ENCODE results near the gene PPIG. TPM values are rescaled to one million over a fixed set of nuclear protein-coding genes. Genes with fewer than 3 reads are reported as not detected.

Gene PPIG
- total and polyA plus RNA-seq, 2 of the 4 experiments (the other 2 are of a cell fraction) = 10.4 to 16.7 TPM

GRCh38 chr2:169672406-169672805, 88.3 kb downstream of the PPIG start:
- Histone ChIP-seq H3K14ac (replicated peaks; ENCODE audit: low read depth, low read length) (no peak overlapping the region), H3K27ac (ENCODE audit: insufficient read depth, low read length) (no peak overlapping the region), H2AFZ (replicated peaks; ENCODE audit: low read length, poor library complexity) (peak overlapping the region; percentile 10), H4K8ac (ENCODE audit: low read depth in 2 of 2, low read length in 2 of 2) (no peak overlapping the region), H3K27me3 (ENCODE audit: control insufficient read depth, insufficient read depth, low read length) (peaks cover 4% of the 10 kb centered on the region; the same call in 1 of the 2 replicates), H3K18ac (ENCODE audit: low read depth, low read length) (no peak overlapping the region), H3K4me1 (ENCODE audit: control insufficient read depth, insufficient read depth, low read length) (no peaks in the 10 kb centered on the region), H3K9me3 (ENCODE audit: control insufficient read depth, insufficient read depth, low read length) (no peaks in the 10 kb centered on the region), H3K23ac (ENCODE audit: low read depth, low read length) (no peak overlapping the region), H3K79me1 (ENCODE audit: low read depth in 1 of 2, low read length in 2 of 2) (no peaks in the 10 kb centered on the region), H3K9ac (ENCODE audit: low read depth, low read length) (no peak overlapping the region), H4K20me1 (ENCODE audit: insufficient read depth, low read length) (no peaks in the 10 kb centered on the region), H2BK20ac (ENCODE audit: low read depth, low read length) (no peak overlapping the region), H2AK5ac (ENCODE audit: low read depth, low read length) (no peak overlapping the region), H3K36me3 (ENCODE audit: control insufficient read depth, insufficient read depth, low read length) (no peaks in the 10 kb centered on the region), H2AK9ac (replicated peaks; ENCODE audit: low read depth, low read length, poor library complexity) (no peak overlapping the region), H3K4me3 (ENCODE audit: insufficient read depth, low read depth, low read length) (no peak overlapping the region), H3K56ac (ENCODE audit: extremely low read depth, insufficient read depth, low read length) (no peak overlapping the region), H2BK15ac (ENCODE audit: low read depth, low read length) (no peak overlapping the region), H3K9me1 (ENCODE audit: insufficient read depth, low read length) (no peaks in the 10 kb centered on the region), H2BK5ac (ENCODE audit: low read depth, low read length, poor library complexity, severe bottlenecking) (no peak overlapping the region), H3K4me2 (ENCODE audit: low read depth, low read length) (no peak overlapping the region), H4K91ac (ENCODE audit: insufficient read depth, low read depth, low read length) (no peak overlapping the region), H4K5ac (ENCODE audit: low read depth, low read length) (no peak overlapping the region), H2BK120ac (ENCODE audit: low read depth, low read length) (no peak overlapping the region), H3K4ac (ENCODE audit: low read depth, low read length) (no peak overlapping the region)
- TF ChIP-seq MAZ (IDR thresholded peaks at IDR 0.05; ENCODE audit: borderline replicate concordance, low read depth, low read length) (no peak), POLR2A (IDR thresholded peaks at IDR 0.05; ENCODE audit: low read depth, low read length) (no peak), CHD1 (IDR thresholded peaks at IDR 0.05; ENCODE audit: low read depth, low read length) (no peak), MXI1 (IDR thresholded peaks at IDR 0.05; ENCODE audit: borderline replicate concordance, low read depth, low read length) (no peak)
- POLR2A ChIA-PET (ENCODE audit: unreplicated experiment) = no interaction called here
- ATAC-seq (ENCODE audit: low read depth) = no peak
- intact Hi-C loops (cut with micrococcal nuclease) (no loop called here), dilution Hi-C loops (cut with HindIII; ENCODE audit: low sequenced_read_pairs, unreplicated experiment) (no loop called here), in situ Hi-C loops (cut with MboI; ENCODE audit: low sequenced_read_pairs) (no loop called here)
- no peak for DNase-seq
- CTCF ChIA-PET = no interaction called here
- WGBS, 2 experiments (ENCODE audit: extremely low coverage in 2 of 2, insufficient read length in 1 of 2) = 81% methylated on average over 3 of the region's 6 CpGs; no CpG with 5 or more reads in 1 of the 2 experiments
- no TSS peak for BruUV-seq (replicated peaks)
